ENCODE measurements around the gene STXBP2.

STXBP2 gene

DNA sequence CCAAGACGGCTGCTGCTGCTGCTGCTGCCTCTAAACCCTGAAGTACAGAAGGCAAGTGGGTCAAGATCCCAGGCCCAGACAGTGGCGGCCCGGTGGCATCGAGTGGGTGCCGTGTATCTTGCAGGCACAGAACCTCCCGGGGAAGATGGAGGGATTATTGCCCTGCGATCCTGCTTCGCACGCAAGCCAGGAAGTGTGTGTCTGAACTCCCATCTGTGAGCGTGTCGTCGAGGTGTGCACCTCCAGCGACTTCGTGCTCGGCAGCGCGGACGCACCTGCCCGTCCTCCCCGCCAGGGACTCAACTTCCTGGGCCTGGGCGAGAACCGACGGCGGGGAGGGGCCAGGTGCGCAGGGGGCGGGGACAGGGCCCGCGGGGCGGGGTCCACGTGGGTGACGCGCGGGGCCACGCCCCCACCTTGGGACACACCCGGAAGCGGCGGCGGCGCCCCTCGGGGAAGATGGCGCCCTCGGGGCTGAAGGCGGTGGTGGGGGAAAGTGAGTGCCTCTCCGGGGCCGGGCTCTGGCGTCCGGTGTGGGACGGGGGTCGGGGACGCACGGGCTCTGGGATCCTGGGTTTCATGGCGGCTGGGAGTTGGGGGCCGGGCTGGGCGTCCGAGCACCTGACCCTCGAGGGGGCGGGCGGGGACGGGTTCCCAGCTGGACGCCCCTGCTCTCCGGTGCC, at the start of gene STXBP2:
STXBP2 (plus strand) TSS at position 420 of the 683 bp plus-strand sequence; CDS start at position 460, 40 bp downstream.
- no peak for TF ChIP-seq GATA3 (IDR thresholded peaks at IDR 0.05; ENCODE audit: low read depth, low read length)
- TF ChIP-seq GATA2 (IDR thresholded peaks at IDR 0.05; ENCODE audit: low read depth, low read length): no peak

- TF ChIP-seq GATA2 (IDR thresholded peaks at IDR 0.05; ENCODE audit: low read depth, low read length) (no peak), GATA3 (IDR thresholded peaks at IDR 0.05; ENCODE audit: low read depth, low read length) (no peak)
These were observed 47.1 kb upstream of the STXBP2 start for GRCh38 chr19:7589822-7590221.

GRCh38 chr19:7590256-7590655, 46.7 kb upstream of the STXBP2 start:
- TF ChIP-seq GATA2 (IDR thresholded peaks at IDR 0.05; ENCODE audit: low read depth, low read length) (no peak), GATA3 (IDR thresholded peaks at IDR 0.05; ENCODE audit: low read depth, low read length) (no peak)

DNA sequence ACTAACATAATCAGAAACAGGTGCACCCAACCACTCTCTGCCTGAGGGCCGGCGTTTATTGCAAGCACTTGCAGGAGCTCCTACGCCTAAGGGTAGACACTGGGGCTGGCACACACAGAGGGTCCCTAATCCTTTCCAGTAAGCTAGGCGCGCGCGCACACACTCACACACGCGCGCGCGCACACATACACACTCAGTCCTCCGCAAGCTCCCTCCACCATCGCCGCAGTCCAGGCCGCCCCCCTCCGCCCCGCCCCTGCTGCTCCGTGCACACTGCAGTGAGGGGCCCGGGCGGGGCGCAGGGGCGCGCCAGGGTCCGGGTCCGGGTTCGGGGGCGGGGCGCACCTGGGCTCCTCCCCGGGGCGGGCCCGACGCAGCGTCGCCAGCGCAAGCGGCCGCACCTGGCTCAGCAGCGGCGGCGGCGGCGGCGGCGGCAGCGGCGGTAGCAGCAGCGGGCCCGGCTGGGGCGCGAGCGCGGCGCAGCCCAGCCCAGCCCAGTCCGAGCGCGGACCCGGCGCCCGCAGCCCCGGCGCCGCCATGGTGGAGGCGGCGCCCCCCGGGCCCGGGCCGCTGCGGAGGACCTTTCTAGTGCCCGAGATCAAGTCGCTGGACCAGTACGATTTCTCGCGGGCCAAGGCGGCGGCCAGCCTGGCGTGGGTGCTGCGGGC, 41.3 kb upstream of the STXBP2 start, which contains the start of gene CAMSAP3:
CAMSAP3 (plus strand) TSS at position 398 of the 668 bp plus-strand sequence; CDS start at position 538, 140 bp downstream.
- TF ChIP-seq GATA3 (IDR thresholded peaks at IDR 0.05; ENCODE audit: low read depth, low read length) (no peak), GATA2 (IDR thresholded peaks at IDR 0.05; ENCODE audit: low read depth, low read length) (no peak)

- TF ChIP-seq GATA2 (IDR thresholded peaks at IDR 0.05; ENCODE audit: low read depth, low read length): no peak
- no peak for TF ChIP-seq GATA3 (IDR thresholded peaks at IDR 0.05; ENCODE audit: low read depth, low read length)
These were observed 40.5 kb upstream of the STXBP2 start for GRCh38 chr19:7596211-7596937.

GRCh38 chr19:7597689-7598088, 39.2 kb upstream of the STXBP2 start:
- no peak for TF ChIP-seq GATA2 (IDR thresholded peaks at IDR 0.05; ENCODE audit: low read depth, low read length)

GRCh38 chr19:7598180-7598579, 38.7 kb upstream of the STXBP2 start:
- TF ChIP-seq GATA2 (IDR thresholded peaks at IDR 0.05; ENCODE audit: low read depth, low read length) (no peak), GATA3 (IDR thresholded peaks at IDR 0.05; ENCODE audit: low read depth, low read length) (no peak)

GRCh38 chr19:7600721-7601120, 36.2 kb upstream of the STXBP2 start:
- no peak for TF ChIP-seq GATA2 (IDR thresholded peaks at IDR 0.05; ENCODE audit: low read depth, low read length)
- no peak for TF ChIP-seq GATA3 (IDR thresholded peaks at IDR 0.05; ENCODE audit: low read depth, low read length)

DNA sequence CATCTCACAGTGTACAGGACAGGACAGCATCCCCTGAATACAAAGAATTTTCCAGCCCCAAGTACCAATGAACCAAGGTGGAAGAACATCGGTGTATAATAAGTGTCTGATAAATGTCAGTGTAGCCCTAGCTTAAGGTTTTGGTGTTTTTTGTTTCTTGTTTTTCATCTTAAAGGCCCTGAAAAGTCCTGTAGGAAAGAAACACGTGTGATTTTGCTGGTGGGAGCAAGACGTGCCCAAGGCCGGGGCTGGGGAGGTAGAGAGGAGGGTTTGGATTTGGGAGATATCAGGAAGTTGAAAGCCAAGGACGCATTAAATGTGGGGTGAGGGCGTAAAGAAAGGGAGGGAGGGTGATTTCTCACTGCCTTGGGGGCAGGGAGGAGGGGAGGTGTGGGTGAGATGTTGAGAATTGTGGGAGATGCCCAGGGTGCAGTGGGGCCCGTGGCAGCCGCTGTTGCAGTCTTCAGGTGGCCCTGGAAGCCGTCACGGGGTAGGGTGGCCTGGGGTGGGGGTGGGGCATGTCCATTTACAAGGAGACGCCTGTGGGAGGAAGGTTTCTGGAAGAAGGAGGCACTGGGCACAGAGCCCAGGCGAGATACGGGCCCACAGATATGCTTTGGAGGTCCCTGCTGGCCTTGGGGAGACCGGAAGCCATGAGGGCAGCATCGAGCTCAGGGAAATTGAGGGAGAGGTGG, 34.5 kb upstream of the STXBP2 start:
- TF ChIP-seq GATA3 (IDR thresholded peaks at IDR 0.05; ENCODE audit: low read depth, low read length) (no peak), GATA2 (IDR thresholded peaks at IDR 0.05; ENCODE audit: low read depth, low read length) (no peak)

GRCh38 chr19:7602935-7603497, 33.9 kb upstream of the STXBP2 start:
- TF ChIP-seq GATA3 (IDR thresholded peaks at IDR 0.05; ENCODE audit: low read depth, low read length) (no peak), GATA2 (IDR thresholded peaks at IDR 0.05; ENCODE audit: low read depth, low read length) (no peak)

DNA sequence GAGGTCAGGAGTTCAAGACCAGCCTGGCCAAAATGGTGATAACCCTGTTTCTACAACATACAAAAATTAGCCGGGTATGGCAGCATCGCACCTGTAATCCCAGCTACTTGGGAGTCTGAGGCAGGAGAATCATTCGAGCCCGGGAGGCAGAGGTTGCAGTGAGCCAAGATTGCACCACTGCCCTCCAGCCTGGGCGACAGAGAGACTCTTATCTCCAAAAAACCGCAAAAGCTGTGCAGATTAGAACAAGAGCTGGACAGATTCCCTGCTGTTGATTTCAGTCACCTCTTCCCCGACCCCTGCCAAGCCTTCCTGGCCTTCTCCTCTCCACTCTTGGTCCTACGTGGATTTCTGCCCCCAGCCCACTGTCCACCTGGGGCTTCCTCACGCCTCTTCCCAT, 33.0 kb upstream of the STXBP2 start:
- TF ChIP-seq GATA3 (IDR thresholded peaks at IDR 0.05; ENCODE audit: low read depth, low read length): no peak
- no peak for TF ChIP-seq GATA2 (IDR thresholded peaks at IDR 0.05; ENCODE audit: low read depth, low read length)

- no peak for TF ChIP-seq GATA2 (IDR thresholded peaks at IDR 0.05; ENCODE audit: low read depth, low read length)
- TF ChIP-seq GATA3 (IDR thresholded peaks at IDR 0.05; ENCODE audit: low read depth, low read length): no peak
These were observed 31.3 kb upstream of the STXBP2 start for GRCh38 chr19:7605490-7606222.

- TF ChIP-seq GATA3 (IDR thresholded peaks at IDR 0.05; ENCODE audit: low read depth, low read length) (no peak), GATA2 (IDR thresholded peaks at IDR 0.05; ENCODE audit: low read depth, low read length) (no peak)
These were observed 30.6 kb upstream of the STXBP2 start for GRCh38 chr19:7606289-7606688.

Data from SH-SY5Y (cell line).